A673 (cell line): ENCODE data around the gene MAGI1.

Experiments
- CTCF ChIP-seq: fragments of 300-800, 200-600 bp; sonication (generic); conservative IDR thresholded peaks from 2 replicates; pipeline ENCODE4 v1.5.1; 2017; ENCODE audit warnings: low read depth, mild to moderate bottlenecking, antibody characterized with exemption, low read length, moderate library complexity, mixed read lengths
- EZH2 ChIP-seq: fragments of 200-600 bp; sonication (generic); IDR thresholded peaks from 2 replicates; pipeline ENCODE4 v1.6.1; 2017; ENCODE audit warnings: borderline replicate concordance, low read depth, mild to moderate bottlenecking, mixed read lengths, antibody characterized with exemption, low read length; ENCODE audit not compliant: poor library complexity, severe bottlenecking

- no peak for TF ChIP-seq CTCF
- TF ChIP-seq EZH2, result no peak
Measured at GRCh38 chr3:65675011-65675410, 363.7 kb downstream of the MAGI1 start.
